ENCODE results near the gene HSD17B14.
A peak's percentile ranks its signal among the peaks of the same experiment; 100 is the strongest.
"Not testable (repeated sequence)": the region's sequence is repeated elsewhere in the genome, so short reads cannot be mapped to it uniquely, and the experiment has no call there.

Gene HSD17B14

DNA sequence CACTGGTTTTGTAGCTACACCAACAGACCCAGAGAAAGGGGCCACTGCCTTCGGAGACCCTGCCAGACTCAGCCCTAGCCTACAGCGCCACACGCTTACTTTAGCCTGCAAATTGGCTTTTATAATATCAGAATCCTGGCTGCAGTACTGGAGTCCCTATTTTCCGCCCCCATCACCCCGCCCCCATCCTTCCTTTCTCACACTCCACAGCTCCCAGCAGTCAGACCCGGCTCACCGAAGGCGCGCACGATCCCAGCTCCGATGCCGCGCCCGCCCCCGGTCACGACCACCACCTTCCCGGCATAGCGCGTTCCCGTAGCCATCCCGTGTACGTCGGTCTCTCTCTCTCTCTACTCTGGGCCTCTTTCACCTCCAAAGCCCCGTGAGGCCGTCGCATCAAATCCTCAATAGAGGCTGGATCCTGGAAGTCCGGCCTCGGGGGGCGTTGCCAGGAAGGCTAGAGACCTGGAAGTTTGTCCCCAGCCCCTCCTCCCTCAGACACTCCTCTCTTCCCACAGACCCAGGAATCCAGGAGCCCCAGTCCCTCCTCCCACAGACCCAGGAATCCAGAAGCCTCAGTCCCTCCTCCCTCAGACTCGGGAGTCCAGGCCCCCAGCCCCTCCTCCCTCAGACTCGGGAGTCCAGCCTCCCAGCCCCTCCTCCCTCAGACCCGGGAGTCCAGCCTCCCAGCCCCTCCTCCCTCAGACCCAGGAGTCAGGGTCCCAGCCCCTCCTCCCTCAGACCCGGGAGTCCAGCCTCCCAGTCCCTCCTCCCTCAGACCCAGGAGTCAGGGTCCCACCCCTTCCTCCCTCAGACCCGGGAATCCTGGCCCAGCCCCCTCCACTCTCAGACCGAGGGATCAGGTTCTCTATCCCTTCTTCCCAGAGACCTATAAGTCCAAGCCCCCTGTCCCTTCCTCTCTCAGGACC, at the start of gene HSD17B14:
TSS of gene HSD17B14 (minus strand) at position 403 of the 929 bp plus-strand sequence. CDS start at position 323, 80 bp downstream.
- no peak for DNase-seq (ENCODE audit: low read depth)

DNA sequence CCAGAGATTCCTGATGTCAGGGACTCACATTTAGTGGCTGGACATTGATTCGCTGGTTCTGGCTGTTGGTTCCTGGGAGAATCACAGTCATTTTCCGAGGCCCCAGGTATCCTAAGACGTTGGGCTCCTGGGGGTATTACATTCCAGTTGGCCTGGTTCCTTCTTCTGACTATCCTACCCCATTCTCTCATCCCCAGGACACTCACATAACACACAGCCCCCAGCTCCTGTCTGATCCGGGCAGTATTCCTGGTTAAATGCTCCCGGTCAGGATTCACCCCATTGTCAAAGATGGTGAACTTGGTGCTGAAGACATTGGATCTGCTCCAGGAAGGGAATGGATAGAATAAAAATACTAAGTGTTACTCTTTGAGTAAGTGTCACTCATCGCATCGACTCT, 47.4 kb upstream of the HSD17B14 start:
- DNase-seq (ENCODE audit: low read depth): no peak

DNA sequence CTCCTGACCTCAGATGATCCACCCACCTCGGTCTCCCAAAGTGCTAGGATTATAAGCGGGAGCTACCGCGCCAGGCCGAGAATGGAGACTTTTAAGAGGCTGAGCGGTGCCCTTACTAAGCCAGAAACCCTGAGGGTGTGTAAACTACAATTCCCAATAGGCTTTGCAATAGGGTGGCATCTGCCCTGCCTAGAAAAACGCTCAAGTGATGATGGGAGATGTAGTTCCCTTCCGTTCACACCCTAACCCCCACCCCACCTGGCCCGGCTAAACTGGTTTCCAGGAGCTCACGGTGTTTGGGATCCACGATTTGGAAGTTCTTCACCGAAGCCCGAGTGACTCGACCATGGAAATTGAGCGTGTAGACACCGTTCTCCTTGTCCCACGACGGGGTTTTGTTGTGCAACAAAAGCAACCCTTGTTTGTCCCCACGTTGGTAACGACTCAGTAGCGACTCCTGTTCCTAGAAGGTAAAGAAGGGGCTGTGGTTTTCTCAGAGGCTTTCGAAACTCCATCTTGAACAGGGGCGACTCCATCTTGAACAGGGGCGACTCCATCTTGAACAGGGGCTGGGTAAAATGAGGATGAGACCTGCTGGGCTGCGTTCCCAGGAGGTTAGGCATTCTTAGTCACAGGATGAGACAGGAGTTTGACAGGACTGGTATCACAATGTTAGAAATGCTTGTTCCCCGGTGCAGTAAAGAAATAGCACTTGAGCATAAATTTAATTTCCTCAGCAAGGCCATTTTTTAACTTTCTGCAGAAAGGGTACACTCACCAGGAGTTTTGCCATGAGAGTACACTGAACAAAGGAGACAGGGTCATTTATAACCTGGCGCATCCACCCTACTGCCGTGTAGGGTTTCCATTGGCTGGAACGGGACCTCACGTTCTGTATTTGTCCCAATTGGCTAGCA, 45.7 kb upstream of the HSD17B14 start:
- no peak for DNase-seq (ENCODE audit: low read depth)

DNA sequence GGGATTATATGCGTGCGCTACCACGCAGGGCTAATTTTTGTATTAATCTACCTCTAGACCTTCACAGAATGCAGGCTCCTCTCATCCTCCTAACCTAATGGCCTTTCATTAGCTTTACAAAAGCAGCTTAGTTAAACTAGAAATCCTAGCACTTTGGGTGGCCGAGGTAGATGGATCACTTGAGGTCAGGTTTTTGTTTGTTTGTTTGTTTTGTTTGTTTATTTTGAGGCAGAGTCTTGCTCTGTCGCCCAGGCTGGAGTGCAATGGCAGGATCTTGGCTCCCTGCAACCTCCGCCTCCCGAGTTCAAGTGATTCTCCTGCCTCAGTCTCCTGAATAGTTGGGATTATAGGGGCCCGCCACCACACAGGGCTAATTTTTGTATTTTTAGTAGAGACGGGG, 43.4 kb upstream of the HSD17B14 start:
- DNase-seq (ENCODE audit: low read depth): not testable (repeated sequence)

DNA sequence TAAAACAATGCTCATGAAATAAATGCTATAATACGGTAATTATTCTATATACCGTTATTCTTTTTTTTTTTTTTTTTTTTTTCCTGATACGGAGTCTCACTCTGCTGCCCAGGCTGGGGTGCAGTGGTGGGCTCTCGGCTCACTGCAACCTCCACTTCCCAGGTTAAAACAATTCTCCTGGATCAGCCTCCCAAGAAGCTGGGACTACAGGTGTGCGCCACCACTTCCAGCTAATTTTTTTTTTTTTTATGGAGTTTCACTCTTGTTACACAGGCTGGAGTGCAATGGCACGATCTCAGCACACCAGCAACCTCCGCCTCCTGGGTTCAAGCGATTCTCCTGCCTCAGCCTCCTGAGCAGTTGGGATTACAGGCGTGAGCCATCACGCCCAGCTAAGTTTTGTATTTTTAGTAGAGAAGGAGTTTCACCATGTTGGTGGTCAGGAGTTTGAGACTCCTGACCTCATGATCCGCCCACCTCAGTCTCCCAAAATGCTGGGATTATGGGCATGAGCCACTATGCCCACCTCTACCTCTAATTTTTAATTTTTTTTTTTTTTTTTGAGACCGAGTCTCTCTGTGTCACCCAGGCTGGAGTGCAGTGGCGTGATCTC, 42.8 kb upstream of the HSD17B14 start:
- DNase-seq (ENCODE audit: low read depth): no peak

DNA sequence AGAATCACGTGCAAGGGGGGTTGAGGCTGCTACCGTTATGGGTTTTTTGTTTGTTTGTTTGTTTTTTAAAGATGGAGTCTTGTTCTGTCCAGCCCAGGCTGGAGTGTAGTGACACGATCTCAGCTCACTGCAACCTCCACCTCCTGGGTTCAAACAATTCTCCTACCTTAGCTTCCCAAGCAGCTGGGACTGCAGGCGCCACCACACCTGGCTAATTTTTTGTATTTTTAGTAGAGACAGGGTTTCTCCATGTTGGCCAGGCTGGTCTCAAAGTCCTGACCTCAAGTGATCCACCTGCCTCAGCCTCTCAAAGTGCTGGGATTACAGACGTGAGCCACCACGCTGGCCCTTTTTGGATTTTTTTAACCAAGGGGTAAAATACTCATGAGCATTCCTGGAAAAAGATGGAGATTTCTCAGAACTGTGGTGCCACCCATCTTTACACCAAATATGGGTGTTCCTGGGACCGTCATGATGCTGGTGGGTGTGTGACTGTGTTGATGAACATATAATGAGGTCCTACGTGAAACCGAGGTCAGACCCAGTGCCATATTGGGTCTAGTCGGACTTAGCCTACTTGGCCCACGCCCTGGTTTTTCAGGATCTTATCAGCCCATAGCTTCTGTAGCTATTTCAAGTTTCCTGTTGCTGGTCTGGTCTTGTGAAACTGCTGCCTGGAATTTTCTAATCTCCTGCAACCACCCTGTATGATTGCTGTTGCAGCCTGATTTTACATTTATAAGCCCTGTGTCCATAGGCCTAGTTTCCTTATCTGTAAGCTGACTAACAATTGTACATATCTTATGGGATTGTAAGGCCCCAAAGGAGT, 42.1 kb upstream of the HSD17B14 start:
- no peak for DNase-seq (ENCODE audit: low read depth)

DNA sequence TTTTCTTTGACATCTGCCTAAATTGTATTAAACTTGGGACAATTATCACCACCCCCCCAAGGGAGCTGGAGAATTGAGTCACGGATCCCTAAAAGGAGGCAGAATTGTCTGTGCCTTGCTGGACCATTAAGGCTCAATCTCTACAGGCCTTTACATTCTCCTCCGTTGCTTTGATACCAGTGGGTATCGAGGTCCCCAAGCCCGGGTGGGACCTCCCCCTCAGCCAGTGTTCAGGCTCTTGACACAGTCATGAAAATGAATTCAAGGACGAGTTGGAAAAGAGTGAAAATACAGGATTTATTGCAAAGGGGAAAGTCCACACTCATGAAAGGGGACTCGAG, 41.5 kb upstream of the HSD17B14 start:
- no peak for DNase-seq (ENCODE audit: low read depth)

DNA sequence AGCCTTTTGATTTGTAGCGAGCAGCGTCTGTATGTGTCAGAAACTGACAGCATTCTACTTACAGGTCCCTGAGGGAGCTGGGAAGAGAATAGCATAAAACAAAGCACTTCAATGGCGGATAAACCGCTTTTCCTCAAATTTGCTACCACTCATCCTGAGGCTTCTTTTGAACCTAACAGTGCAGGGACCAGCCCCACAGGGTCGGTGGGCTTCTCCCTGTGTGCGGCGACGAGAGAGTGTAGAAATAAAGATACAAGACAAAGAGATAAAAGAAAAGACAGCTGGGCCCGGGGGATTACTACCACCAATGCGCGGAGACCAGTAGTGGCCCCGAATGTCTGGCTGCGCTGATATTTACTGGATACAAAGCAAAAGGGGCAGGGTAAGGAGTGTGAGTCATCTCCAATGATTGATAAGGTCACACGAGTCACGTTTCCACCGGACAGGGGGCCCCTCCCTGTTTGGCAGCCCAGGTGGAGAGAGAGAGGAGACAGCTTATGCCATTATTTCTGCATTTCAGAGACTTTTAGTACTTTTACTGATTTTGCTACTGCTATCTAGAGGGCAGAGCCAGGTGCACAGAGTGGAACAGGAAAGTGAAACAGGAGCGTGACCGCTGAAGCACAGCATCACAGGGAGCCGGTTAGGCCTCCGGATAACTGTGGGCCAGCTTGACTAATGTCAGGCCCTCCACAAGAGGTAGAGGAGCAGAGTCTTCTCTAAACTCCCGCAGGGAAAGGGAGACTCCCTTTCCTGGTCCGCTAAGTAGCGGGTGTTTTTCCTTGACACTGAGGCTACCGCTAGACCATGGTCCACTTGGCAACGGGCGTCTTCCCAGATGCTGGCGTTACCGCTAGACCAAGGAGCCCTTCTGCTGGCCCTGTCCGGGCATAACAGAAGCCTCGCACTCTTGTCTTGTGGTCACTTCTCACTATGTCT, 40.0 kb upstream of the HSD17B14 start:
- not testable (repeated sequence) for DNase-seq (ENCODE audit: low read depth)

DNA sequence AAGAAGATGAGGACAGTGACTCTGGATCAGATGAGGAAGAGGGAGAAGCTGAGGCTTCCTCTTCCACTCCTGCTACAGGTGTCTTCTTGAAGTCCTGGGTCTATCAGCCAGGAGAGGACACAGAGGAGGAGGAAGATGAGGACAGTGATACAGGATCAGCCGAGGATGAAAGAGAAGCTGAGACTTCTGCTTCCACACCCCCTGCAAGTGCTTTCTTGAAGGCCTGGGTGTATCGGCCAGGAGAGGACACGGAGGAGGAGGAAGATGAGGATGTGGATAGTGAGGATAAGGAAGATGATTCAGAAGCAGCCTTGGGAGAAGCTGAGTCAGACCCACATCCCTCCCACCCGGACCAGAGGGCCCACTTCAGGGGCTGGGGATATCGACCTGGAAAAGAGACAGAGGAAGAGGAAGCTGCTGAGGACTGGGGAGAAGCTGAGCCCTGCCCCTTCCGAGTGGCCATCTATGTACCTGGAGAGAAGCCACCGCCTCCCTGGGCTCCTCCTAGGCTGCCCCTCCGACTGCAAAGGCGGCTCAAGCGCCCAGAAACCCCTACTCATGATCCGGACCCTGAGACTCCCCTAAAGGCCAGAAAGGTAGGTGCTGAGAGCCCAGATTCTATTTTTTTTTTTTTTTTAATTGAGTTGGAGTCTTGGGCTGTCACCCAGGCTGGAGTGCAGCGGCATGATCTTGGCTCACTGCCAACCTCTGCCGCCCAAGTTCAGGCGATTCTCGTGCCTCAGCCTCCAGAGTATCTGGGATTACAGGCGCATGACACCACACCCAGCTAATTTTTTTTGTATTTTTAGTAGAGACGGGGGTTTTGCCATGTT, 38.2 kb upstream of the HSD17B14 start:
- no peak for DNase-seq (ENCODE audit: low read depth)

DNA sequence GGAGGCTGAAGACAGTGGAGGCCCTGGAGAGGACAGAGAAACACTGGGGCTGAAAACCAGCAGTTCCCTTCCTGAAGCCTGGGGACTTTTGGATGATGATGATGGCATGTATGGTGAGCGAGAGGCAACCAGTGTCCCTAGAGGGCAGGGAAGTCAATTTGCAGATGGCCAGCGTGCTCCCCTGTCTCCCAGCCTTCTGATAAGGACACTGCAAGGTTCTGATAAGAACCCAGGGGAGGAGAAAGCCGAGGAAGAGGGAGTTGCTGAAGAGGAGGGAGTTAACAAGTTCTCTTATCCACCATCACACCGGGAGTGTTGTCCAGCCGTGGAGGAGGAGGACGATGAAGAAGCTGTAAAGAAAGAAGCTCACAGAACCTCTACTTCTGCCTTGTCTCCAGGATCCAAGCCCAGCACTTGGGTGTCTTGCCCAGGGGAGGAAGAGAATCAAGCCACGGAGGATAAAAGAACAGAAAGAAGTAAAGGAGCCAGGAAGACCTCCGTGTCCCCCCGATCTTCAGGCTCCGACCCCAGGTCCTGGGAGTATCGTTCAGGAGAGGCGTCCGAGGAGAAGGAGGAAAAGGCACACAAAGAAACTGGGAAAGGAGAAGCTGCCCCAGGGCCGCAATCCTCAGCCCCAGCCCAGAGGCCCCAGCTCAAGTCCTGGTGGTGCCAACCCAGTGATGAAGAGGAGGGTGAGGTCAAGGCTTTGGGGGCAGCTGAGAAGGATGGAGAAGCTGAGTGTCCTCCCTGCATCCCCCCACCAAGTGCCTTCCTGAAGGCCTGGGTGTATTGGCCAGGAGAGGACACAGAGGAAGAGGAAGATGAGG, 37.4 kb upstream of the HSD17B14 start:
- no peak for DNase-seq (ENCODE audit: low read depth)

DNA sequence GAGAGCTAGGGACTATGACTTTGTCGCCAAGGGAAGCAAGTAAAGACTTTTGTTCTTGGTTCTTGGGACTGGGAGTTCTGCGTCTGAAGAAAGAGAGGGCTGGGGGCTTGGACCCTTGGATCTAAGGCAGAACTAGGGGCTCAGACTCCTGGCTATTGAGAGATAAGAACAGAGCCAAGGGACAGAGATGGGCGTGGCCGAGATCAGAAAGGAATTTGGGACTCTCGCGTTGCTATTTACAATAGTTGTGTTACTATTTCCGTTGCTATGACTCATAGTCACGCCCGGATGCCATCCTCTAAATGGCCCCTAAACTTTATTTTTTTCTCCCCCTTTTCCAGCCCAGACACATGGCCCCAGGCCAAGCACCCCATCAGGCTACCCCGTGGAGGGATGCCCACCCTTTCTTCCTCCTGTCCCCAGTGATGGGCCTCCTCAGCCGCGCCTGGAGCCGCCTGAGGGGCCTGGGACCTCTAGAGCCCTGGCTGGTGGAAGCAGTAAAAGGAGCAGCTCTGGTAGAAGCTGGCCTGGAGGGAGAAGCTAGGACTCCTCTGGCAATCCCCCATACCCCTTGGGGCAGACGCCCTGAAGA, 36.7 kb upstream of the HSD17B14 start:
- DNase-seq (ENCODE audit: low read depth): peak; percentile 65

DNA sequence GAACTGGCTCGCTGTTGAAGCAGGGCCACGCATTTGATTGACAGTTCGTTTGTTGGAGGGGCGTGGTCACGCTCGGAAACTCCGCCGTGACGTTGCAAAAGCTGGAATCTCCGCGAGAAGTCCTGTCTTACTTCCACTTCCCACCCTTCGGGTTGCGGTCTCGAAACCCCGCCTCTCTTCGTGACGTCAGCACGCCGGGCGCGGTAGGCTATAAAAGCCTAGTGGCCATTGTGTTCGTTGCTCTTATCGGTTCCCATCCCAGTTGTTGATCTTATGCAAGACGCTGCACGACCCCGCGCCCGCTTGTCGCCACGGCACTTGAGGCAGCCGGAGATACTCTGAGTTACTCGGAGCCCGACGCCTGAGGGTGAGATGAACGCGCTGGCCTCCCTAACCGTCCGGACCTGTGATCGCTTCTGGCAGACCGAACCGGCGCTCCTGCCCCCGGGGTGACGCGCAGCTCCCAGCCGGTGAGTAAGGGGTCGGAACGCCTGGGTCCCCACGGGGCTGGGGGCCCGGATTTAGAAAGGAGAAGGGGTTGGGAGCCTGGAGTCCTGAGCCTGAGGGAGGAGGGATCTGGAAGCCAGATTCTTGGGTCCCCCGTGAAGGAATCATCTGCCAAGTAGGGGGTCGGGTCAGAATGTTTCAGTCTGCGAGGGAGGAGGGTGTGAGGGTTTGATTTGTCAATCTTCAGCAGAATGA, 36.0 kb upstream of the HSD17B14 start, which contains the start of gene PPP1R15A:
TSS of gene PPP1R15A (plus strand) at position 240 of the 702 bp plus-strand sequence. CDS start 813 bp downstream, outside the sequence.
- peak; percentile 97 for DNase-seq (ENCODE audit: low read depth)

DNA sequence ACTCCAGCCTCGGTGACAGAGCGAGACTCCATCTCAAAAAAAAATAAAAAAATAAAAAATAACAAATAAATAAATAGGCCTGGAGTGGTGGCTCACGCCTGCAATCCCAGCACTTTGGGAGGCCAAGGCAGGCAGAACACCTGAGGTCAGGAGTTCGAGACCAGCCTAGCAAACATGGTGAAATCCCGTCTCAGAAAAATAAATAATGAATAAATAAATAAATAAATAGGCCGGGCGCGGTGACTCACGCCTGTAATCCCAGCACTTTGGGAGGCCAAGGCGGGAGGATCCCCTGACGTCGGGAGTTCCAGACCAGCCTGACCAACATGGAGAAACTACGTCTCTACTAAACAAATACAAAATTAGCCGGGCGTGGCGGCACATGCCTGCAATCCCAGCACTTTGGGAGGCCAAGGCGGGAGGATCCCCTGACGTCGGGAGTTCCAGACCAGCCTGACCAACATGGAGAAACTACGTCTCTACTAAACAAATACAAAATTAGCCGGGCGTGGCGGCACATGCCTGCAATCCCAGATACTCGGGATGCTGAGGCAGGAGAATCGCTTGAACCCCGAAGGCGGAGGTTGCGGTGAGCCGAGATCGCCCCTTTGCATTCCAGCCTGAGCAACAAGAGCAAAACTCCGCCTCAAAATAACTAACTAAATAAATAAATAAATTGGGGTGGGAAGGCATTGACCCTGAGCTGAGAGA, 35.3 kb upstream of the HSD17B14 start:
- not testable (repeated sequence) for DNase-seq (ENCODE audit: low read depth)

DNA sequence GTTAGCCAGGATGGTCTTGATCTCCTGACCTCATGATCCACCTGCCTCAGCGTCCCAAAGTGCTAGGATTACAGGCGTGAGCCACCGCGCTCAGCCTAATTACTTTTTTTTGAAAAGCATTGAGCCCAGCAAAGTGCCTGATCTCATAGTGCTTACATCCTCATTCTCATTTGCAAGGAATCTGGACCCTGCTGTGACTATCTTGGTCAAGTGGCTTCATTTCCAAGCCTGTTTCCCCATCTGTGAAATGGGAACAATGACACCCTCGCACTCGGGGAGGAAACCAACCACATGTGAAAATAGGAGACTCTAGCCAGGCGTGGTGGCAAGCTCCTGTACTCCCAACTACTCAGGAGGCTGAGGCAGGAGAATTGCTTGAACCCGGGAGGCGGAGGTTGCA, 33.8 kb upstream of the HSD17B14 start:
- DNase-seq (ENCODE audit: low read depth): no peak

DNA sequence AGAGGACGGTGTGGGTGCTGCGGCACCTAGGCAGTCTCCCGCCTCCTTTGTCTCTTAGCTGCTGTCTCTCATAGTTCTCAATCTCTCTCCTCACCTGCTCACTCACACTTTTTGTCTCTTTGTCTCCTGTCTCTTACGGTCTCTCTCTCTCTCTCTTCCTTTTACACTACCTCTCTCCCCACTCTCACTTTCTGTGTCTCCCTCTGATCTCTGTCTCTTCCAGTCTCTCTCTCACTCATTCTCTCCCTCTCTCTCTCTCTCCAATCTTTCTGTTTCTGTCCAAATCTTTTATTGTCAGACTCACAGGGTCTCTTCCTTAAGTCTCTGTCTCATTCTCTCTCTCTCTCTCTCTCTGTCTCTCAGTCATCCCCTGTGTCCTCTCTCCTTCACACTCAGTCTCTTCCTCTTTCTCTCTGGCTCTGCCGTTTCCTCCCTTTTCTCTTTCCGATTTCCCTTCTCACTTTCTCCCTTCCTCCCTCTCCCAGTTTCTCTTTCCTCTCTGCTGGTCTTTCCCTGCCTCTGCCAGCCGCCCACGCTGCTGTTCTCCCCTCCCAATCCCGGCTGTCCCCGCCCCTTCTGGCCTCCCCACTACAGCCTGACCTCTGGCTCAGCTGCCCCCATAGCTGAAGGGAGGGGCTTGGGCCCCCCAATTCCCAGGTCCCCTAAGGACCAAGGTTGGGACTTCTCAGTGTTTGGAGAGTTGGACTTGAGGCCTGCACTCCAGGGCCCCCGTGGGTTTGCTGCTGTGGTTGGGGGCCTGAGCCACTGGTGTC, 32.0 kb upstream of the HSD17B14 start, which contains the start of gene PLEKHA4:
TSS of gene PLEKHA4 (minus strand) at position 504 of the 773 bp plus-strand sequence. CDS start 997 bp downstream, outside the sequence.
- no peak for DNase-seq (ENCODE audit: low read depth)

DNA sequence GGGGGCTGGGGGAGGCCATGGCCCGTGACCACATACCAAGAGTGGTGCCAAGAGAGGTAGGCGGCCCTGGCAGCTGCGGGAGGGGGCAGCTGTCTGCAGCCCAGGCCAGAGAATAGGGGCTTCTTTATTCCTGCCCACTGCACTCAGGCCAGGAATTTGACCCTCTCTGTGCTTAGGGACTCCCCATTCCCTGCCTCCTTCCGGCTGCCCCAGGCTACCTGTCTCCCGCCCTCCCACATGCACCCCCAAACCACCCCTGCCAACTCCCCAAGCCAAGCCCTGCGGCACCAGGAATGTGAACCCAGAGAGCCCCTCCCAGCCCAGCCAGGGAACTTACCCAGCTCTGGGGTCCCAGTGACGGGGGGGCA, 31.4 kb upstream of the HSD17B14 start:
- no peak for DNase-seq (ENCODE audit: low read depth)
